B cell (primary cell): Measurements from ENCODE around the gene PGLYRP1.

ENCODE experiments used
- EZH2 ChIP-seq: IDR thresholded peaks from 2 replicates; pipeline ENCODE4 v1.6.1; 2012; ENCODE audit warnings: borderline replicate concordance, low read depth, mild to moderate bottlenecking, moderate library complexity, low read length; ENCODE audit not compliant: insufficient read depth, poor library complexity, severe bottlenecking
- TF ChIP-seq, protein P1 (sequence below): fragments of 200-600 bp; IDR thresholded peaks from one replicate; pipeline ENCODE4 v1.8.0; 2022; ENCODE audit warnings: antibody characterized with exemption, mild to moderate bottlenecking

DNA sequence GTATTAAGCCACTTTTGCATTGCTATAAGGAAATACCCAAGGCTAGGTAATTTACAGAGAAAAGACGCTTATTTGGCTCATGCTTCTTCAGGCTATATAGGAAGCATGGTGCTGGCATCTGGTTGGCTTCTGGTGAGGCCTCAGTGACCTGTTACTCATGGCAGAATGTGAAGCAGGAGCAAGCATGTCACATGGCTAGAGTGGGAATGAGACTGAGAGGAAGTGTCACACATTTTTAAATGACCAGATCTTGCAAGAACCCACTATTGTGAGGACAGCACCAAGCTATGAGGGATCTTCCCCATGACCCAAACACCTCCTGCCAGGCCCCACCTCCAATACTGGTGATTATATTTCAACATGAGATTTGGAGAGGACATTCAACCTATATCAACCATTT is 43.6 kb upstream of the PGLYRP1 start:
- TF ChIP-seq, protein P1, sequence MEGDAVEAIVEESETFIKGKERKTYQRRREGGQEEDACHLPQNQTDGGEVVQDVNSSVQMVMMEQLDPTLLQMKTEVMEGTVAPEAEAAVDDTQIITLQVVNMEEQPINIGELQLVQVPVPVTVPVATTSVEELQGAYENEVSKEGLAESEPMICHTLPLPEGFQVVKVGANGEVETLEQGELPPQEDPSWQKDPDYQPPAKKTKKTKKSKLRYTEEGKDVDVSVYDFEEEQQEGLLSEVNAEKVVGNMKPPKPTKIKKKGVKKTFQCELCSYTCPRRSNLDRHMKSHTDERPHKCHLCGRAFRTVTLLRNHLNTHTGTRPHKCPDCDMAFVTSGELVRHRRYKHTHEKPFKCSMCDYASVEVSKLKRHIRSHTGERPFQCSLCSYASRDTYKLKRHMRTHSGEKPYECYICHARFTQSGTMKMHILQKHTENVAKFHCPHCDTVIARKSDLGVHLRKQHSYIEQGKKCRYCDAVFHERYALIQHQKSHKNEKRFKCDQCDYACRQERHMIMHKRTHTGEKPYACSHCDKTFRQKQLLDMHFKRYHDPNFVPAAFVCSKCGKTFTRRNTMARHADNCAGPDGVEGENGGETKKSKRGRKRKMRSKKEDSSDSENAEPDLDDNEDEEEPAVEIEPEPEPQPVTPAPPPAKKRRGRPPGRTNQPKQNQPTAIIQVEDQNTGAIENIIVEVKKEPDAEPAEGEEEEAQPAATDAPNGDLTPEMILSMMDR: no peak
- no peak for TF ChIP-seq EZH2
